Measurements from ENCODE around the gene HK3.
A peak's percentile ranks its signal among the peaks of the same experiment; 100 is the strongest.

GRCh38 chr5:176862330-176862995 is 36.7 kb downstream of the HK3 start:
- TF ChIP-seq, protein P1, sequence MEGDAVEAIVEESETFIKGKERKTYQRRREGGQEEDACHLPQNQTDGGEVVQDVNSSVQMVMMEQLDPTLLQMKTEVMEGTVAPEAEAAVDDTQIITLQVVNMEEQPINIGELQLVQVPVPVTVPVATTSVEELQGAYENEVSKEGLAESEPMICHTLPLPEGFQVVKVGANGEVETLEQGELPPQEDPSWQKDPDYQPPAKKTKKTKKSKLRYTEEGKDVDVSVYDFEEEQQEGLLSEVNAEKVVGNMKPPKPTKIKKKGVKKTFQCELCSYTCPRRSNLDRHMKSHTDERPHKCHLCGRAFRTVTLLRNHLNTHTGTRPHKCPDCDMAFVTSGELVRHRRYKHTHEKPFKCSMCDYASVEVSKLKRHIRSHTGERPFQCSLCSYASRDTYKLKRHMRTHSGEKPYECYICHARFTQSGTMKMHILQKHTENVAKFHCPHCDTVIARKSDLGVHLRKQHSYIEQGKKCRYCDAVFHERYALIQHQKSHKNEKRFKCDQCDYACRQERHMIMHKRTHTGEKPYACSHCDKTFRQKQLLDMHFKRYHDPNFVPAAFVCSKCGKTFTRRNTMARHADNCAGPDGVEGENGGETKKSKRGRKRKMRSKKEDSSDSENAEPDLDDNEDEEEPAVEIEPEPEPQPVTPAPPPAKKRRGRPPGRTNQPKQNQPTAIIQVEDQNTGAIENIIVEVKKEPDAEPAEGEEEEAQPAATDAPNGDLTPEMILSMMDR (IDR thresholded peaks at IDR 0.05; ENCODE audit: control extremely low read depth in 1 of 3, insufficient read depth in 1 of 3, low read depth in 1 of 3, low read length in 3 of 3): no peak
- TF ChIP-seq POLR2AphosphoS5 (IDR thresholded peaks at IDR 0.05; ENCODE audit: low read depth, low read length) (no peak), ZNF274 (IDR thresholded peaks at IDR 0.05; ENCODE audit: borderline replicate concordance, extremely low read depth, low read length) (no peak), EZH2 (IDR thresholded peaks at IDR 0.05; ENCODE audit: low read depth, low read length, severe bottlenecking) (no peak), POLR2A (IDR thresholded peaks at IDR 0.05; ENCODE audit: control extremely low read depth in 1 of 2, low read depth in 2 of 2, low read length in 2 of 2) (no peak), CTBP2 (IDR thresholded peaks at IDR 0.05; ENCODE audit: borderline replicate concordance, insufficient read depth, insufficient read length, low read length) (no peak), SIN3A (conservative IDR thresholded peaks at IDR 0.05 in 1 of 2, IDR thresholded peaks at IDR 0.05 in 1 of 2; ENCODE audit: low read depth in 1 of 2, low read length in 2 of 2) (no peak)
- TF ChIP-seq, protein P2, sequence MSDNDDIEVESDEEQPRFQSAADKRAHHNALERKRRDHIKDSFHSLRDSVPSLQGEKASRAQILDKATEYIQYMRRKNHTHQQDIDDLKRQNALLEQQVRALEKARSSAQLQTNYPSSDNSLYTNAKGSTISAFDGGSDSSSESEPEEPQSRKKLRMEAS (IDR thresholded peaks at IDR 0.05): 0 out of 2 replicates have a peak, but pooled peaks have one; percentile 16

All from H1 (cell line).